ENCODE data around the gene GPR21.

The GPR21 gene, protein sequence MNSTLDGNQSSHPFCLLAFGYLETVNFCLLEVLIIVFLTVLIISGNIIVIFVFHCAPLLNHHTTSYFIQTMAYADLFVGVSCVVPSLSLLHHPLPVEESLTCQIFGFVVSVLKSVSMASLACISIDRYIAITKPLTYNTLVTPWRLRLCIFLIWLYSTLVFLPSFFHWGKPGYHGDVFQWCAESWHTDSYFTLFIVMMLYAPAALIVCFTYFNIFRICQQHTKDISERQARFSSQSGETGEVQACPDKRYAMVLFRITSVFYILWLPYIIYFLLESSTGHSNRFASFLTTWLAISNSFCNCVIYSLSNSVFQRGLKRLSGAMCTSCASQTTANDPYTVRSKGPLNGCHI

DNA sequence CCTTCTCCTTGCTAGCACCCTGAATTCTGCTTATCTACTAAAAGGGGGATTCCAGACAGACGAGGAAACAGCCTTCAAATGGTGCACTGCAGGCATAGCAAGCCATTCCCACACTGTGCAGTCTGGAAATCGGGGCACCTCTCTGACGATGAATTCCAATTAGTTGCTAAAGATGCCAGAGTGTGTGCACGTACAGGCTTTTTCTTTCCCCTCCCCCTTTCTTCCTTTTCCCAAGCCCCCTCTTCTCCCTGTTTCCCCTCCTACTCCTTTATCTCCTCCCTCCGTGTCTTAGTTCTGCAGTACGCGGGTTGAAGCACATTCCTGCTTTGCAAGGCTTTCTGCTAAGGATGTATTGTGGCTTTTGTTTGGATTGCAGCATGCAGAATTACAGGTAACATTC is at the start of gene GPR21:
GPR21 (plus strand) TSS at position 316 of the 400 bp plus-strand sequence. CDS start 900 bp downstream, outside the sequence.
- no peak for DNase-seq (ENCODE audit: extremely low read depth in 1 of 2, low read depth in 1 of 2)

GRCh38 chr9:122986010-122986409 is 47.5 kb upstream of the GPR21 start:
- no peak for DNase-seq (ENCODE audit: extremely low read depth in 1 of 2, low read depth in 1 of 2)

DNA sequence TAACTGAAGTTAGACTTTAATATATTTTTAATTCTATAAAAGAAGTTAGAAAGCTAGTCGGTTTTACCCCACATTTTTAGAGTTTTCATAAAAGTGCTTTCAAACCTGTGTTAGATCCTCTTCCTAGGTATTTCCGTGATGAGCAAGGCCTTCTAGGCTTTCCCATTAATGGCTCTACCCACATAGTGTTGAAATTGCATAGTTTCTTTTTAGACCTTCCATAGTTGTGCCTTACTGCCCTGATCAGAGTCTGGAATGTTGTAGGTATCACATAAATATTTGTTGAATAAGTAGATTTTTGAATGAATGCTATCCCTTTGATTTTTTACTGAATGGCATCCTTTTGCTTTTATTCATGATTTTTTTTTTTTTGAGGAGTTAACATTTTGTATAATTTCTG is 45.3 kb upstream of the GPR21 start:
- DNase-seq (ENCODE audit: extremely low read depth in 1 of 2, low read depth in 1 of 2), result no peak

- no peak for DNase-seq (ENCODE audit: extremely low read depth in 1 of 2, low read depth in 1 of 2)
Observed at GRCh38 chr9:122988920-122989621, 44.4 kb upstream of the GPR21 start.

DNA sequence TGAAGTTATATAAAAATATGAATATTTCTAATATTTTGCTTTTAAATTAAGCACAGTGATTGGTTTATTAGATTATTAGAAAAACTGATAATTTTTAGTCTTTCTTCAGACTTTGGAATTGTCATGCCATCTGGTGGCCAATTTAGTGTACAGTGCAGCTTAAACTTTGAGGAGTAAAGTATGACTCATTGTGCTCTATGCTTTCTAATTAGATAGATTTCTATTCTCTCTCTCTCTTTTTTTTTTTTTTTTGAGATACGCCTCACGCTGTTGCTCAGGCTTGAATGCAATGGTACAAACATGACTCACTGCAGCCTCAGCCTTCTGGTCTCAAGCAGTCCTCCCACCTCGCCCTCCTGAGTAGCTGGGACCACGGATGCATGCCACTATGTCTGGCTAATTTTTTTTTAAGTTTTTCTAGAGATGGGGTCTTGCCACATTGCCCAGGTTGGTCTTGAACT is 42.1 kb upstream of the GPR21 start:
- no peak for DNase-seq (ENCODE audit: extremely low read depth in 1 of 2, low read depth in 1 of 2)

GRCh38 chr9:122996586-122996985 is 36.9 kb upstream of the GPR21 start:
- DNase-seq (ENCODE audit: extremely low read depth in 1 of 2, low read depth in 1 of 2), result no peak

GRCh38 chr9:122998448-122998847 is 35.0 kb upstream of the GPR21 start:
- DNase-seq (ENCODE audit: extremely low read depth in 1 of 2, low read depth in 1 of 2), result no peak

DNA sequence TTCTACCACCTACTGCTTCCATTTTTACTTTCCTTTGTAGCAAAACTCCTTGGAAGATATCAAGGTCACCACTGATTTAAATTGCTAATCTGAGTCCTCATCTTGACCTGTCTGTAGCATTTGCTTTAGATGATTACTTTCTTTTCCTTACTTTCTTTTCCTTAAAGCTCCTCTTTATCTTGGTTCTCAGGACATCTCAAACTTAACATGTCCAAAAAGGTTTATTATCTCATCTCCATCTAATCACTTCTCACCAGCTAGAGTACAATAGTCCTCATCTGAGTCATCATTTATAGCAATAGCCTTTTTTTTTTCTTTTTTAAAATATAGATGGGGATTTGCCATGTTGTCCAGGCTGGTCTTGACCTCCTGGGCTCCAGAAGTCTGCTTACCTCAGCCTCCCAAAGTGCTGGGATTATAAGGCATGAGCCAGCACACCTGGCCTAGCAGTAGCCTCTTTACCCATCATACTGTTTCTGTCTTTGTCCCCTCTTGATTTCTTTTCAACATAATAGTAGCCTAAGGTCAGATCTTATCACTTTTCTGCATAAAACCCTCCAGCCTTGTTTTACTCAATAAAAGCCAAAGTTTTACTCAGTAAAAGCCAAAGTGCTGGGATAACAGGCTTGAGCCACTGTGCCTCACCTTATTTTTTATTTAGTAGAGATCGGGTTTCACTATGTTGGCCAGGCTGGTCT is 32.9 kb upstream of the GPR21 start:
- DNase-seq (ENCODE audit: extremely low read depth in 1 of 2, low read depth in 1 of 2), result no peak

DNA sequence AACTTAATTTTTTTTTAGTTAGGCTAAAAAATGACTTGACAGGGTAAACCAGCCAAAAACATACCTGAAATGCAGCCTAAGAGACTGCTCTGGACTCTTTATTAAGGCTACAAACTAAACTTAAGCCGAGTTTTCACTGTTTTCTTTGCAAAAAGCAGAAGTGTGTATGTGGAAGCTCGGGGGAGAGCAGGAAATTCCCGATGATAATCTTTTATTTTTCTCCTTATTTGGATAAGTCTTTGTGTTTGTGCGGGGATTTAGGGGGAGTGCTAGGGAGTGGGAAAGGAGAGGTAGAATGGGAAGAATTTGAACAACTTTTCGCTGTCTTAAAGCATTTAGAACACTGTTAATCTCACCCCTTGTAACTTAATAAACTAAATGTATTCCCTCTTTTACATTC is 30.7 kb upstream of the GPR21 start:
- DNase-seq (ENCODE audit: extremely low read depth in 1 of 2, low read depth in 1 of 2), result no peak

DNA sequence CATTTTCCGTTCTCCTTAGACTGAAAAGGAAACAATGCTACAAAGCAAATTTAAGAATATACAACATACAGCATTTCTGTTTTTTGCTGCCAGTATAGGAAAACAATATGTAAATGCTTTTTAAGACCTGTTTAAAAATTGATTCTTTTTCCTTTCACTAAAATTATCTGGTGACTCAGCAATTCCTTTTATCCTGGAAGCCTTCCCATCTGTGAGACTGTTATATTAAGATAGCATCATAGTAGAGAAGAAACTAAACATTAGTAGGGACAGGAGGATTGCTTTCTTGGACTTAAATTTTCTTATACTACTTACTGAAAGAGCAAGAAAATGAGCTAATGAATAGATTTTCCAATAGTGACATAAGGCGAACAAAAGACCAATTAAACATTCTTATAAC is 30.0 kb upstream of the GPR21 start:
- DNase-seq (ENCODE audit: extremely low read depth in 1 of 2, low read depth in 1 of 2), result no peak

GRCh38 chr9:123005964-123006363 is 27.5 kb upstream of the GPR21 start:
- DNase-seq (ENCODE audit: extremely low read depth in 1 of 2, low read depth in 1 of 2), result no peak

DNA sequence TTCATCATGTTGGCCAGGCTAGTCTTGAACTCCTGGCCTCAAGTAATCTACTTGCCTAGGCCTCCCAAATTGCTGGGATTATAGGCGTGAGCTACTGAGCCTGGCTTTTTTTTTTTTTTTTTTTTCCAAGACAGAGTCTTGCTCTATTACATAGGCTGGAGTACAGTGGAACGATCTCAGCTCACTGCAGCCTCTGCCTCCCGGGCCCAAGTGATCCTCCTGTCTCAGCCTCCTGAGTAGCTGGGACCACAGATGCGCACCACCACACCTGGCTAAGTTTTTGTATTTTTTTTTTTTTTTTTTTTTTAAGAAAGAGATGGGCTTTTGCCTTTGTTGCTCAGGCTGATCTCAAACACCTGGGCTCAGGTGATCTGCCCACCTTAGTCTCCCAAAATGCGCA is 26.2 kb upstream of the GPR21 start:
- DNase-seq (ENCODE audit: extremely low read depth in 1 of 2, low read depth in 1 of 2), result no peak

DNA sequence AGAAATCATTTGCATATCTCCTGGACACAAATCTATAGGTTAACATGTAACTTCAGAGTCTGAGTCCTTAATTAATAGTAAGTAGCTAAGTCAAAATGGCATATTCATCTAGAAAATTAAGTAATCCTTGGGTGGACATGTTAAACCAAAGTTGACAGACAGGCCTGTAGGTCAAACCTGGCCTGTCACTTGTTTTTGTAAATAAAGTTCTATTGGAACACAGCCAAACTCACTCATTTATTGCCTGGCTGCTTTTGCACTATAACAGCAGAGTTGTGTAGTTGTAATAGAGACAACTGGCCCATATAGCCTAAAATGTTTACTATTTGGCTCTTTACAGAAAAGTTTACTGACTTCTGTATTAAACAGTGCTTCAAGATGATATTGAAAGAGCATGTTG is 24.6 kb upstream of the GPR21 start:
- DNase-seq (ENCODE audit: extremely low read depth in 1 of 2, low read depth in 1 of 2), result no peak

GRCh38 chr9:123011380-123011779 is 22.1 kb upstream of the GPR21 start:
- no peak for DNase-seq (ENCODE audit: extremely low read depth in 1 of 2, low read depth in 1 of 2)

- no peak for DNase-seq (ENCODE audit: extremely low read depth in 1 of 2, low read depth in 1 of 2)
Observed at GRCh38 chr9:123011878-123012528, 21.5 kb upstream of the GPR21 start.

GRCh38 chr9:123016631-123017030 is 16.8 kb upstream of the GPR21 start:
- DNase-seq (ENCODE audit: extremely low read depth in 1 of 2, low read depth in 1 of 2), result no peak

DNA sequence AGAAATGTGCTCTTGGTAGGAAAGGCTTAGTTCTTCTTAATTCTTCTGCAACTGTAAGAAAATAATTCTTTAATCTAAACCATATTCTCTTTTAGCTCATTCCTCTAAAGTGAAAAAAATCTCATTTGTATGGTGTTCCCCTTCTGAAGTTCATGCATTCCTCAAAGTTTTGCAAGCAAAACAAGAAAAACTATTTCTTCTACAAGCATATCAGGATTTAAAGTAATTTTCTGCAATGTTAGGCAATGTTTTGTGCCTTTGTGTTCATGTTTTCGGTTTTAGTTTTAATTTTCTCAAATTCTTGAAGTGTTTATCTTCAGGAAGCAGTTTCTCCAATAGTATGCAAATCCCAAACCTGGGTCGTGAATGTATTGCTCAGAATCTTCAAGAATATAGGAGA is 12.7 kb upstream of the GPR21 start:
- no peak for DNase-seq (ENCODE audit: extremely low read depth in 1 of 2, low read depth in 1 of 2)

- no peak for DNase-seq (ENCODE audit: extremely low read depth in 1 of 2, low read depth in 1 of 2)
Observed at GRCh38 chr9:123026425-123026824, 7.0 kb upstream of the GPR21 start.

GRCh38 chr9:123027517-123027916 is 6.0 kb upstream of the GPR21 start:
- no peak for DNase-seq (ENCODE audit: extremely low read depth in 1 of 2, low read depth in 1 of 2)

DNA sequence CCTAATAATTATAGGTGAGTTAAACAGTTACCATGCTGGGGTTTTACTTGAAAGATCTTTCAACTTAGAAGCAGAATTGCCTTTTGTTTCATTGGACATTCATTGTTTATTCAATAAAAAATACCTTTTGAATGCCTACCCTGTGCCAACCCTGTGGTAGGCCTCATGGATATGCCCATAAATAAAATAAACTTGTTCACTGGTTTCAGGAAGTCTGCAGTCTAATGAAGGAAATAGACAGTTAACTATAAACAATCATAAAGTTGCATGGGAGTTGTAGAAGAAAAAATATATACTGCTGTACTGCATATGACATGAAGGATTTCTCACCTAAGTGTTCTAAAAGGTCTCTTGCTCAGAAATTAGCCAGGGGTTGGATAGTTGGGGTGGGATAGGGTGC is 5.3 kb upstream of the GPR21 start:
- DNase-seq (ENCODE audit: extremely low read depth in 1 of 2, low read depth in 1 of 2), result no peak

DNA sequence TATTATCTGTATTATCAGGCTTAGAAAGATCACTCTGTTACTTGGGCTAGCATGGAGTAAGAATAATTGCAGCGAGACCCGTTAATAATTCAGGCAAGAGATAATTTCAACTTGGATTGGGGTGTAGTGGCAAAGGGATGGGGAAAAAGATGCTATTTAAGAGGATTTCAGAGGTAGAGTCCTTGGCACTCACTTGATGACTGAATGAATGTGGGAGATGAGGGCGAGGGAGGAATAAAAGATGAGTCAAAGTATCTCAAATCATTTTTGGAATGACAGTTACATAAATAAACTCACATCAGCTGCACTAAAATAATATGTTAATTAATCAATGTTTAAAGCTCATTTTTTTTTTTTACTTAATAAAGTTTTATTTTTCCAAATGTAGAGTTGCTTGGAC is 4.5 kb upstream of the GPR21 start:
- DNase-seq (ENCODE audit: extremely low read depth in 1 of 2, low read depth in 1 of 2), result no peak

Measured in activated CD8-positive, alpha-beta memory T cell treated with anti-CD3 and anti-CD28 coated beads for 1 hour (primary cell).